ENCODE measurements around the gene FGFR2. TPM values are rescaled to one million over a fixed set of nuclear protein-coding genes. Genes with fewer than 3 reads are reported as not detected.

The FGFR2 gene
- total RNA-seq, 1 experiment from 2014 or later: 19.7 TPM

GRCh38 chr10:121436630-121437341 is 161.5 kb downstream of the FGFR2 start:
- Histone ChIP-seq H3K4me3 (replicated peaks in 1 of 2; ENCODE audit: low read depth in 1 of 2, low read length in 2 of 2) (no peak overlapping the region), H3K36me3 (ENCODE audit: control insufficient read depth in 1 of 2, insufficient read depth in 2 of 2, low read length in 2 of 2) (no peaks in the 10 kb centered on the region), H3K4me1 (ENCODE audit: control insufficient read depth in 1 of 2, insufficient read depth in 2 of 2, low read length in 2 of 2) (no peaks in the 10 kb centered on the region), H3K79me2 (ENCODE audit: insufficient read depth, low read length) (no peaks in the 10 kb centered on the region), H2AFZ (ENCODE audit: low read depth, low read length, poor library complexity, severe bottlenecking) (no peak overlapping the region), H3K27me3 (ENCODE audit: insufficient read depth, low read length) (no peaks in the 10 kb centered on the region), H4K20me1 (ENCODE audit: insufficient read depth) (no peaks in the 10 kb centered on the region), H3K9me2 (ENCODE audit: insufficient read depth) (no peaks in the 10 kb centered on the region), H3K9ac (ENCODE audit: low read length) (no peak overlapping the region), H3K4me2 (ENCODE audit: low read length) (no peak overlapping the region), H3K27ac (ENCODE audit: low read depth, low read length) (no peak overlapping the region), H3K9me3 (ENCODE audit: control insufficient read depth in 1 of 2, insufficient read depth in 1 of 2, low read depth in 1 of 2, low read length in 2 of 2) (no peaks in the 10 kb centered on the region)
- ATAC-seq (no peak), DNase-seq (ENCODE audit: low read depth, low spot score) (no peak)
- TF ChIP-seq TCF7L2 (IDR thresholded peaks at IDR 0.05; ENCODE audit: borderline replicate concordance, extremely low read depth, insufficient read depth, insufficient read length) (no peak), ATF3 (IDR thresholded peaks at IDR 0.05) (no peak), MAX (IDR thresholded peaks at IDR 0.05) (no peak), ZNF274 (IDR thresholded peaks at IDR 0.05; ENCODE audit: low read depth, low read length) (no peak), ZBTB33 (IDR thresholded peaks at IDR 0.05; ENCODE audit: extremely low read depth, insufficient replicate concordance, low read length) (no peak), EGR1 (IDR thresholded peaks at IDR 0.05; ENCODE audit: low read depth) (no peak), SRF (IDR thresholded peaks at IDR 0.05; ENCODE audit: low read depth) (no peak), ELF1 (IDR thresholded peaks at IDR 0.05; ENCODE audit: borderline replicate concordance, low read depth) (no peak), SIN3A (IDR thresholded peaks at IDR 0.05; ENCODE audit: low read depth) (no peak), CTCF (IDR thresholded peaks at IDR 0.05 in 2 of 3, conservative IDR thresholded peaks at IDR 0.05 in 1 of 3; ENCODE audit: borderline replicate concordance in 1 of 3, insufficient read depth in 1 of 3, low read depth in 2 of 3, low read length in 2 of 3) (no peak)
- intact Hi-C loops (cut with micrococcal nuclease): no loop called here
- CTCF ChIA-PET: no interaction called here
- RAD21 ChIA-PET (ENCODE audit: low non-redundant PET in 1 of 2, low total read pairs in 2 of 2, uncharacterized antibody in 2 of 2, unreplicated experiment in 2 of 2): no interaction called here
- POLR2A ChIA-PET: no interaction called here
- BruUV-seq (replicated peaks): no TSS peak
